Loucy (cell line): ENCODE data around the gene SCN5A.

Source experiments
- H2AFZ ChIP-seq: fragments of 200-600 bp; sonication (generic); 2 replicates; pipeline ENCODE4 v1.6.0; 2016; ENCODE audit warnings: antibody characterized with exemption, mild to moderate bottlenecking, low read length, moderate library complexity
- H3F3A ChIP-seq: fragments of 200-600 bp; 2 replicates; pipeline ENCODE4 v1.6.0; 2016; ENCODE audit warnings: antibody characterized with exemption, low read depth, mild to moderate bottlenecking
- H3K27me3 ChIP-seq: fragments of 200-600 bp; sonication (generic); 2 replicates; pipeline ENCODE4 v1.6.1; 2014; ENCODE audit warnings: low read length, mild to moderate bottlenecking; ENCODE audit not compliant: insufficient read depth, poor library complexity, severe bottlenecking
- H3K36me3 ChIP-seq: fragments of 200-600 bp; sonication (generic); 2 replicates; pipeline ENCODE4 v1.6.1; 2016; ENCODE audit warnings: low read length; ENCODE audit not compliant: insufficient read depth
- H3K4me1 ChIP-seq: fragments of 200-600 bp; sonication (generic); 2 replicates; pipeline ENCODE4 v1.5.1; 2014; ENCODE audit warnings: low read length, mild to moderate bottlenecking; ENCODE audit not compliant: insufficient read depth, poor library complexity, severe bottlenecking
- H3K4me2 ChIP-seq: fragments of 200-600 bp; sonication (generic); 2 replicates; pipeline ENCODE4 v1.6.0; 2014; ENCODE audit warnings: antibody characterized with exemption, low read length, low read depth, mild to moderate bottlenecking; ENCODE audit not compliant: poor library complexity, severe bottlenecking
- H3K4me3 ChIP-seq: fragments of 200-600 bp; sonication (generic); 2 replicates; pipeline ENCODE4 v1.5.1; 2014; ENCODE audit warnings: low read length, mild to moderate bottlenecking, mixed read lengths; ENCODE audit not compliant: poor library complexity, severe bottlenecking
- H3K79me2 ChIP-seq: fragments of 200-600 bp; sonication (generic); 2 replicates; pipeline ENCODE4 v1.6.1; 2014; ENCODE audit warnings: low read length; ENCODE audit not compliant: insufficient read depth
- H3K9ac ChIP-seq: fragments of 200-600 bp; sonication (generic); 2 replicates; pipeline ENCODE4 v1.6.0; 2014; ENCODE audit warnings: mild to moderate bottlenecking, low read depth, low read length, moderate library complexity; ENCODE audit not compliant: poor library complexity, severe bottlenecking
- H3K9me2 ChIP-seq: fragments of 200-600 bp; sonication (generic); replicated peaks from 2 replicates; pipeline ENCODE4 v1.6.1; 2016; ENCODE audit warnings: low read depth, low read length, mixed read lengths
- H3K9me3 ChIP-seq: fragments of 200-600 bp; sonication (generic); 2 replicates; pipeline ENCODE4 v1.6.1; 2014; ENCODE audit warnings: mild to moderate bottlenecking, antibody characterized with exemption, low read length, low read depth; ENCODE audit not compliant: insufficient read depth
- H4K20me1 ChIP-seq: fragments of 200-600 bp; sonication (generic); 2 replicates; pipeline ENCODE4 v1.6.0; 2014; ENCODE audit warnings: antibody characterized with exemption, low read length, mild to moderate bottlenecking; ENCODE audit not compliant: insufficient read depth, poor library complexity, severe bottlenecking
- CTCF ChIP-seq: fragments of 200-600 bp; sonication (generic); conservative IDR thresholded peaks from 2 replicates; pipeline ENCODE4 v1.5.1; 2014; ENCODE audit warnings: mild to moderate bottlenecking, antibody characterized with exemption, low read length
- EZH2phosphoT487 ChIP-seq: fragments of 200-600 bp; IDR thresholded peaks from 2 replicates; pipeline ENCODE4 v1.6.1; 2018; ENCODE audit warnings: antibody characterized with exemption, mild to moderate bottlenecking, moderate library complexity, borderline replicate concordance

Gene SCN5A

GRCh38 chr3:38669668-38670067 is 20.2 kb upstream of the SCN5A start:
- Histone ChIP-seq H3K27me3 (no peaks in the 10 kb centered on the region), H3K36me3 (no peaks in the 10 kb centered on the region), H3K79me2 (no peaks in the 10 kb centered on the region), H3K9me2 (no peaks in the 10 kb centered on the region), H3F3A (no peaks in the 10 kb centered on the region), H3K4me2 (no peak overlapping the region), H3K9ac (no peak overlapping the region), H3K4me3 (no peak overlapping the region), H4K20me1 (no peaks in the 10 kb centered on the region), H3K9me3 (no peaks in the 10 kb centered on the region), H3K4me1 (no peaks in the 10 kb centered on the region), H2AFZ (no peak overlapping the region)
- TF ChIP-seq EZH2phosphoT487 (no peak), CTCF (no peak)

GRCh38 chr3:38662544-38662943 is 13.1 kb upstream of the SCN5A start:
- Histone ChIP-seq H3K4me2 (no peak overlapping the region), H2AFZ (no peak overlapping the region), H3K9me3 (no peaks in the 10 kb centered on the region), H3K36me3 (no peaks in the 10 kb centered on the region), H4K20me1 (no peaks in the 10 kb centered on the region), H3K4me1 (no peaks in the 10 kb centered on the region), H3K9me2 (no peaks in the 10 kb centered on the region), H3K4me3 (no peak overlapping the region), H3K27me3 (no peaks in the 10 kb centered on the region), H3K9ac (no peak overlapping the region), H3K79me2 (no peaks in the 10 kb centered on the region), H3F3A (no peaks in the 10 kb centered on the region)
- TF ChIP-seq CTCF: peak; percentile 76
- no peak for TF ChIP-seq EZH2phosphoT487

DNA sequence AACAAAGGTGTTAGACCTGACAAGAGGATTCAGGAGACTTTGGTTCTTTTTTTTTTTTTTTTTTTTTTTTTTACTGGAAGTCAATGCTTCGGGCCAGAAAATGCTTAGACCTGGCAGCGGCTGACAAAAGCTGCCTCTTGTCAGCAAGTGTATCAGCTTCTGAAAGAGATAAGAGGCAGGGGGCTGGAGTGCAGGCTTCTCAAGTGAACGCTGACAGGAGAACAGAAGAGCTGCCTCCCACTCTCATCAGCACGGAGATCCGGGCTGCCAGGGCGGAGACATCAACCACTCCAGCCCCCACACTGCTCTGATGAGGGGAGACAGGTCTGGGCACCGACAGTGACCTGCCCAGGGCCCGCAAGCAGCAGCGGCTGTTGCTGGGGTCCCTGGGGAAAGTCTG is 9.4 kb upstream of the SCN5A start:
- H3K4me2 ChIP-seq: no peak overlapping the region
- H3K9me2 ChIP-seq: no peaks in the 10 kb centered on the region
- H3K27me3 ChIP-seq: no peaks in the 10 kb centered on the region
- no peak for TF ChIP-seq CTCF
- no peak for TF ChIP-seq EZH2phosphoT487
- H3K79me2 ChIP-seq: no peaks in the 10 kb centered on the region
- no peak overlapping the region for H2AFZ ChIP-seq
- H3K4me3 ChIP-seq: no peak overlapping the region
- no peaks in the 10 kb centered on the region for H3F3A ChIP-seq
- no peaks in the 10 kb centered on the region for H3K9me3 ChIP-seq
- H3K9ac ChIP-seq: no peak overlapping the region
- no peaks in the 10 kb centered on the region for H3K4me1 ChIP-seq
- no peaks in the 10 kb centered on the region for H3K36me3 ChIP-seq
- H4K20me1 ChIP-seq: no peaks in the 10 kb centered on the region
